Esophagus muscularis mucosa (tissue), 3 donors: ENCODE results near the gene KDM1A.

ENCODE experiments used
- CTCF ChIP-seq, 3 experiments: fragments of 200-600 bp in 2 of 3; fragments of 450-650 bp in 1 of 3; sonication (generic) in 2 of 3; IDR thresholded peaks; one replicate each; pipeline ENCODE4 v1.5.1; 2017 to 2019; ENCODE audit warnings: antibody characterized with exemption in 3 of 3, mild to moderate bottlenecking in 2 of 3, moderate library complexity in 1 of 3
- POLR2AphosphoS5 ChIP-seq, 2 donors: sonication (generic); formaldehyde crosslinking; IDR thresholded peaks; one replicate each; pipeline ENCODE4 v1.6.1; 2017; ENCODE audit warnings: antibody characterized with exemption in 2 of 2

GRCh38 chr1:22971161-22971560, 48.1 kb upstream of the KDM1A start:
- TF ChIP-seq POLR2AphosphoS5 (IDR thresholded peaks at IDR 0.05) (no peak), CTCF (IDR thresholded peaks at IDR 0.05) (no peak)
